Measurements from ENCODE around the gene RING1.
A peak's percentile ranks its signal among the peaks of the same experiment; 100 is the strongest.

Gene RING1

DNA sequence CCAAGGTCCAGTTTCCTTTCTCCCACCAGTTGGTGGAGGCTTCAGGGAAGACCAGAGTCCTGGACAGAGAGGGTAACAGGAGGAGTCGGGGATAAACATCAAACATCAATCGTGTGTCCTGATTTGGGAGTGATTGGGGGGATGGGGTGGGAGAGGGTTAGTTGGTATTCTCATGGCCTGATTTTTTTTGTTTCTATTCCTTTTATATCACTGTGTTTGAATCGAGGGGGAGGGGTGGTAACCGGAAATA lies 4.2 kb upstream of the RING1 start:
- no peak for TF ChIP-seq POLR2AphosphoS5 (IDR thresholded peaks at IDR 0.05; ENCODE audit: low read depth, low read length)
- TF ChIP-seq TAF1 (IDR thresholded peaks at IDR 0.05; ENCODE audit: borderline replicate concordance, low read depth, low read length), result no peak
- TF ChIP-seq POLR2A (IDR thresholded peaks at IDR 0.05; ENCODE audit: low read depth, low read length), result no peak
- no peak for DNase-seq (ENCODE audit: insufficient read length)
- no peak for FAIRE-seq

DNA sequence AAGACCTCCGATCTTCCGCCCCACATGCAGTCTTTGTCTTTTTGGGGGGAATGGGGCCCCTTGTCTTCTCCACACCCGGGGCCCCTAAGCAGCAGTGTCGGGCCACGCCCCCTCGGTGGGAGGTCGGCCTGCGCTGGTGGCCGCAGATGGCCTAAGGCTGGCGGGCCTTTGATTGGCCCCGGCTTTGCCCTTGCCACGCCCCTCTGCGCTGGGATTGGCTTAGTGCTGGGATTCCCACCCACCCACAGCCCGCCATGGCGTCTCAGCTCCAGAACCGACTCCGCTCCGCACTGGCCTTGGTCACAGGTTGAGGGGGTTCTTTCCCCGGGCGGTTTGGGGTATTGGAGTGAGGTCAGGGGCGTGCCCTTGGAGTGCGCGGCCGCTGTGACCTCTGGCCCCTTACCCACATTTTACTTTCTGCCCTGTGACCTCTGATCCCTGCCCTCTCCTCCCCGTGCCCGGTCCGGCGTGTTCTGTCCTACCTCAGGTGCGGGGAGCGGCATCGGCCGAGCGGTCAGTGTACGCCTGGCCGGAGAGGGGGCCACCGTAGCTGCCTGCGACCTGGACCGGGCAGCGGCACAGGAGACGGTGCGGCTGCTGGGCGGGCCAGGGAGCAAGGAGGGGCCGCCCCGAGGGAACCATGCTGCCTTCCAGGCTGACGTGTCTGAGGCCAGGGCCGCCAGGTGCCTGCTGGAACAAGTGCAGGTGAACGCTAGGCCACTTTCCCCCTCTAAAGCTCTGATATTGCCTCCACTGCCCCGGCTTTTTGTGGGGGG lies 3.7 kb upstream of the RING1 start, which contains the start of gene HSD17B8:
Gene HSD17B8, plus strand, starts transcription at position 241 of the 776 bp plus-strand sequence. Its CDS starts 14 bp downstream, at position 255.
- TF ChIP-seq POLR2AphosphoS5 (IDR thresholded peaks at IDR 0.05; ENCODE audit: low read depth, low read length), result no peak; the same call in 1 of the 2 replicates
- peak; percentile 66 for TF ChIP-seq POLR2A (IDR thresholded peaks at IDR 0.05; ENCODE audit: low read depth, low read length)
- DNase-seq (ENCODE audit: insufficient read length) (peak; percentile 97), FAIRE-seq (peak; percentile 91)

GRCh38 chr6:33205191-33206026 lies 2.9 kb upstream of the RING1 start:
- DNase-seq (ENCODE audit: insufficient read length) (peak; percentile 32), FAIRE-seq (peak; percentile 53)
- TF ChIP-seq TAF1 (IDR thresholded peaks at IDR 0.05; ENCODE audit: borderline replicate concordance, low read depth, low read length), result no peak
- no peak for TF ChIP-seq POLR2A (IDR thresholded peaks at IDR 0.05; ENCODE audit: low read depth, low read length)
- TF ChIP-seq POLR2AphosphoS5 (IDR thresholded peaks at IDR 0.05; ENCODE audit: low read depth, low read length), result no peak

DNA sequence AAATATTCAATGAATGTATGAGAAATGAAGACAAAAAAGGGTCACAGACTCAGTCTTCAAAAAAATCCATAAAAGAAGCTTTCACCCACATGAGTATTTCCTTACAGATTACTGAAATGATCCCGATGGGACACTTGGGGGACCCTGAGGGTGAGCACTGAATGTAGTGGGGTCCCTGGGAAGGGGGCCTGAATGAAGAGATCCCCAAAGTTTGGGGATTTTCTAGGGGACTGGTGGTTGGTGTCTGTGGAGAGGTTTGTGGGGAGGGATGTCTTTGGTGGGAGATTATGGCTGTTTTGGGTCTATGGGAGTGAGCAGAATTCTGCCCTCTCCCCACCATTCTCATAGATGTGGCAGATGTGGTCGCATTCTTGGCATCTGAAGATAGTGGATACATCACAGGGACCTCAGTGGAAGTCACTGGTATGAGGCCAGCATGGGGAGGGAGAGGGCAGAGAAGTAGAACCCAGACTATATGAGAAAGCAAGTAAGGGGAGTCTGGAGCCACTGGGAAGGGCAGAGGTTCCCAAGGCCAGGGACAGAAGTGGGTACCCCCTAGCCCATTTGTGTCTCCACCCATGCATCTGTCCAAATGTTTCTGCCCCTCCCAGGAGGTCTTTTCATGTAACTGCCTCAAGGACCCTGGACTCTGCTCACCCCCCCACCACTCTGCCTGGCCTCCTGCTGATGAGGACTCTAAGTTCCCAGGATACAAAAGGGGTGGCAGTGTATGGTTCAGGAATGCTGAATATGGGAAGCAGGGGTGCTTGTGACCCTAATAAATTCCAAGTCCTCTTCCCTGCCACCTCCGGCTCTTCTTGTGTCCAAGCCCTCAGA lies 2.1 kb upstream of the RING1 start:
- DNase-seq (ENCODE audit: insufficient read length) (no peak), FAIRE-seq (no peak)
- TF ChIP-seq TAF1 (IDR thresholded peaks at IDR 0.05; ENCODE audit: borderline replicate concordance, low read depth, low read length), result no peak
- TF ChIP-seq POLR2A (IDR thresholded peaks at IDR 0.05; ENCODE audit: low read depth, low read length), result no peak
- TF ChIP-seq POLR2AphosphoS5 (IDR thresholded peaks at IDR 0.05; ENCODE audit: low read depth, low read length), result no peak

DNA sequence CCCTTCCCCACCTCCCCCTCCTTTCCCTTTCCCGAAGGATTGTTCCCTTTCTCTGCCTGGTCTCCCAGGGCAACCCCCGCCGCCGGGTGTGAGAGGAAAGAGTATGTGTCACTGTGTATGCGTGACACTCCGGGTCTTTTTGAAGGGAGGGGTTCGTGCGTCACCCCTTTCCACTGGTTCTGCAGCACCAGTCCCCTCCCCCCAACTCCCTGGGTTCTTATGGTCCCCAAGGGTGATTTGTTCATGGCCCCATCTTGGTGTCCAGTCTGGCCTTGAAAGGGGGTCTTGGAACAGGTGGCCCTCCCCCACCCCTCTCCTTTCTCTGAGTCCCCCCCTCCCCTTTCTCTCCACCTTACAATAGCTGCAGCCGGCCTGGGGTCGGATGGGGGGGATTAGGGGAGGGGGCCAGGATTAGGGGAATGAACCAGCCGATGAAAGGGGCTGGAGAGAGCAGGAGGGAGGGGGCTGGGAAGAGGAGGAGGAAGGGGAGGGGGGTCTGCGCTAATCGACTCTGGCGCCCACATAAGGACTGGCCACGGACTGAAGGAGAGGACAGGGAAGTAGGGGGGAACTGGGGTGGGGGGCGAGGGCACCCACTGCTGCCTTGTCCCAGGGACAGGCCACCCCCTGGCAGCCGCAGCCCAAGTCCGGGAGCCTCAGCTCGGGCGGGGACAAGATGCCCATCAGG lies 1.3 kb upstream of the RING1 start:
- TF ChIP-seq POLR2A (IDR thresholded peaks at IDR 0.05; ENCODE audit: low read depth, low read length) (no peak), POLR2AphosphoS5 (IDR thresholded peaks at IDR 0.05; ENCODE audit: low read depth, low read length) (no peak), TAF1 (IDR thresholded peaks at IDR 0.05; ENCODE audit: borderline replicate concordance, low read depth, low read length) (no peak)
- DNase-seq (ENCODE audit: insufficient read length) (no peak), FAIRE-seq (no peak)

DNA sequence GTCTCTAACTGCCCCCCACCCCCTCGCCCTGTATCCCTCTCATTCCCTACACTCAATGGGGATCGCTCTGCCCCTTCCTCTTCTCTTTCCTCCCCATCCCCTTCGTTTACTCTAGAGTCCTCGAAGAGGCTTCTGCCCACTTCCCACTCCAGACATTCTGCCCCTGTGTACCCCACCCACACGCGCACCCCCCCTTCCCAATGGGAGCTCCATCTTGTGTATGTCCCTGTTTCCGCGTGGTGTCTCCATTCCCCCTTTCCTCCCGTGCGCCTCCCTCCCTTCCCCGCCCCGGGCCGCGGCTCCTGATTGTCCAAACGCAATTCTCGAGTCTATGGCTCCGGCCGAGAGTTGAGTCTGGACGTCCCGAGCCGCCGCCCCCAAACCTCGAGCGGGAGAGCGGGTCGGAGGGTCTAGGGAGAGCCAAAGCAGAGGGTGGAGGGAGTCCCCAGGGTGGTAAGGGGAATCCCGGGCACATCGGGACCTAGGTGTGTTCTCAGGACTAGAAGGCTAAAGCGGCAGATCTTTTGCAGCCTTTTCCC lies 679 bp upstream of the RING1 start:
- TF ChIP-seq POLR2AphosphoS5 (IDR thresholded peaks at IDR 0.05; ENCODE audit: low read depth, low read length) (no peak), TAF1 (IDR thresholded peaks at IDR 0.05; ENCODE audit: borderline replicate concordance, low read depth, low read length) (no peak), POLR2A (IDR thresholded peaks at IDR 0.05; ENCODE audit: low read depth, low read length) (no peak)
- DNase-seq (ENCODE audit: insufficient read length) (no peak), FAIRE-seq (peak; percentile 5)

GRCh38 chr6:33209856-33210255 lies 1.6 kb downstream of the RING1 start:
- FAIRE-seq (no peak), DNase-seq (ENCODE audit: insufficient read length) (no peak)
- TF ChIP-seq POLR2AphosphoS5 (IDR thresholded peaks at IDR 0.05; ENCODE audit: low read depth, low read length), result no peak
- no peak for TF ChIP-seq POLR2A (IDR thresholded peaks at IDR 0.05; ENCODE audit: low read depth, low read length)
- TF ChIP-seq TAF1 (IDR thresholded peaks at IDR 0.05; ENCODE audit: borderline replicate concordance, low read depth, low read length), result no peak

- no peak for DNase-seq (ENCODE audit: insufficient read length)
- FAIRE-seq, result no peak
- TF ChIP-seq POLR2A (IDR thresholded peaks at IDR 0.05; ENCODE audit: low read depth, low read length) (no peak), POLR2AphosphoS5 (IDR thresholded peaks at IDR 0.05; ENCODE audit: low read depth, low read length) (no peak), TAF1 (IDR thresholded peaks at IDR 0.05; ENCODE audit: borderline replicate concordance, low read depth, low read length) (no peak)
Observed at GRCh38 chr6:33211136-33211535, 2.8 kb downstream of the RING1 start.

- TF ChIP-seq POLR2A (IDR thresholded peaks at IDR 0.05; ENCODE audit: low read depth, low read length), result no peak
- TF ChIP-seq TAF1 (IDR thresholded peaks at IDR 0.05; ENCODE audit: borderline replicate concordance, low read depth, low read length), result no peak
- no peak for TF ChIP-seq POLR2AphosphoS5 (IDR thresholded peaks at IDR 0.05; ENCODE audit: low read depth, low read length)
- FAIRE-seq (no peak), DNase-seq (ENCODE audit: insufficient read length) (no peak)
Observed at GRCh38 chr6:33211666-33212422, 3.5 kb downstream of the RING1 start.

DNA sequence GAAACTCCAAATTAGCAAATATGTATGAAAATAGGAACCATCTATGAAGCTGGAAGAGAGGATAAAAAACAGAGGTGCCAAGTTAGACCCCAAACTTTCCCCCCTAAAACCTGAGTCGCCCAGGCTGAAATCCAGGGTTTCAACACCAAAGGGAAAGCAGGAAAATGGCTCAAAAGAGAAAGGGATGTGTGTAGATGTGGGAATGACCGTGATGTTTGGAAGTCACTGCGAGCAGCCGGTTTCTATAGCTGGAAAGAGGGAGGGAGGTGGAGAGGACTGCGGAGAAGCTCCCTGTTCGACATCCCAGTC lies 4.5 kb downstream of the RING1 start:
- no peak for FAIRE-seq
- no peak for DNase-seq (ENCODE audit: insufficient read length)
- TF ChIP-seq TAF1 (IDR thresholded peaks at IDR 0.05; ENCODE audit: borderline replicate concordance, low read depth, low read length) (no peak), POLR2A (IDR thresholded peaks at IDR 0.05; ENCODE audit: low read depth, low read length) (no peak; the same call in 1 of the 2 replicates), POLR2AphosphoS5 (IDR thresholded peaks at IDR 0.05; ENCODE audit: low read depth, low read length) (no peak; the same call in 1 of the 2 replicates)
